GM23338 (cell line): Measurements from ENCODE around the gene RFK. TPM values are rescaled to one million over a fixed set of nuclear protein-coding genes. Genes with fewer than 3 reads are reported as not detected.

Experiments
- ATAC-seq: fragments of 200-7000 bp; cut with Tn5 transposase; 3 replicates; pipeline ENCODE4 v1.9.1; 2020
- DNase-seq: peaks from one replicate; pipeline ENCODE4 v3.0.0-alpha.2; 2015; ENCODE audit warnings: low spot score
- H2AFZ ChIP-seq: fragments of 200-600 bp; sonication (generic); 2 replicates; pipeline ENCODE4 v1.8.0; 2016; ENCODE audit warnings: antibody characterized with exemption, mild to moderate bottlenecking, moderate library complexity
- H3F3A ChIP-seq: fragments of 200-600 bp; sonication (generic); replicated peaks from 2 replicates; pipeline ENCODE4 v1.8.0; 2017; ENCODE audit warnings: antibody characterized with exemption, mixed run types, low read depth
- H3K27ac ChIP-seq: fragments of 200-600 bp; sonication (generic); 2 replicates; pipeline ENCODE4 v1.6.1; 2016; ENCODE audit warnings: low read depth
- H3K27me3 ChIP-seq: fragments of 200-600 bp; sonication (generic); 2 replicates; pipeline ENCODE4 v1.8.0; 2016; ENCODE audit warnings: mild to moderate bottlenecking, mixed run types, moderate library complexity; ENCODE audit not compliant: insufficient read depth
- H3K36me3 ChIP-seq: fragments of 200-600 bp; sonication (generic); 2 replicates; pipeline ENCODE4 v1.8.0; 2016; ENCODE audit warnings: mild to moderate bottlenecking; ENCODE audit not compliant: insufficient read depth
- H3K4me1 ChIP-seq: fragments of 200-600 bp; sonication (generic); 2 replicates; pipeline ENCODE4 v1.8.0; 2016; ENCODE audit warnings: mild to moderate bottlenecking, moderate library complexity; ENCODE audit not compliant: insufficient read depth
- H3K4me2 ChIP-seq: fragments of 200-600 bp; sonication (generic); 2 replicates; pipeline ENCODE4 v1.7.1; 2017; ENCODE audit warnings: mixed run types
- H3K4me3 ChIP-seq: fragments of 200-600 bp; sonication (generic); 2 replicates; pipeline ENCODE4 v1.6.1; 2016; ENCODE audit warnings: mixed run types
- H3K79me2 ChIP-seq: fragments of 200-600 bp; sonication (generic); replicated peaks from 2 replicates; pipeline ENCODE4 v1.8.0; 2017; ENCODE audit warnings: mild to moderate bottlenecking; ENCODE audit not compliant: insufficient read depth
- H3K9me2 ChIP-seq: fragments of 200-600 bp; sonication (generic); 2 replicates; pipeline ENCODE4 v1.8.0; 2017; ENCODE audit not compliant: insufficient read depth
- H4K20me1 ChIP-seq: fragments of 200-600 bp; sonication (generic); replicated peaks from 2 replicates; pipeline ENCODE4 v1.8.0; 2017; ENCODE audit warnings: mild to moderate bottlenecking; ENCODE audit not compliant: insufficient read depth
- H3K27ac Mint-ChIP-seq: 2 replicates; pipeline ENCODE4 v1.8.0; 2020; ENCODE audit warnings: inconsistent platforms, mild to moderate bottlenecking, moderate library complexity, mixed read lengths
- H3K27me3 Mint-ChIP-seq: 3 replicates; pipeline ENCODE4 v1.8.0; 2022; ENCODE audit warnings: low read depth, mild to moderate bottlenecking, moderate library complexity, mixed read lengths, inconsistent platforms; ENCODE audit not compliant: insufficient read depth, poor library complexity
- H3K36me3 Mint-ChIP-seq: 3 replicates; pipeline ENCODE4 v1.8.0; 2021; ENCODE audit warnings: low read depth, mild to moderate bottlenecking, inconsistent platforms, moderate library complexity, mixed read lengths
- H3K4me1 Mint-ChIP-seq: 3 replicates; pipeline ENCODE4 v1.8.0; 2020; ENCODE audit warnings: mild to moderate bottlenecking, inconsistent platforms, mixed read lengths
- H3K4me3 Mint-ChIP-seq: 3 replicates; pipeline ENCODE4 v1.8.0; 2021; ENCODE audit warnings: moderate library complexity, mild to moderate bottlenecking, inconsistent platforms, mixed read lengths
- H3K9me3 Mint-ChIP-seq: 3 replicates; pipeline ENCODE4 v1.8.0; 2020; ENCODE audit warnings: moderate library complexity, mild to moderate bottlenecking, inconsistent platforms, mixed read lengths
- CREB1 ChIP-seq: fragments of 250-450 bp; sonication (Bioruptor Pico); IDR thresholded peaks from 2 replicates; pipeline ENCODE4 v1.5.0; 2020; ENCODE audit warnings: low read depth, mild to moderate bottlenecking, moderate library complexity
- EZH2 ChIP-seq: fragments of 200-600 bp; sonication (generic); IDR thresholded peaks from one replicate; pipeline ENCODE4 v1.8.0; 2017; ENCODE audit warnings: antibody characterized with exemption, mild to moderate bottlenecking, low read depth; ENCODE audit not compliant: unreplicated experiment
- EZH2phosphoT487 ChIP-seq: fragments of 200-600 bp; sonication (generic); IDR thresholded peaks from one replicate; pipeline ENCODE4 v1.8.1; 2018; ENCODE audit warnings: antibody characterized with exemption; ENCODE audit not compliant: unreplicated experiment
- JUNB ChIP-seq: IDR thresholded peaks from one replicate; pipeline ENCODE4 v1.6.1; 2016; ENCODE audit warnings: antibody characterized with exemption; ENCODE audit not compliant: unreplicated experiment
- NANOG ChIP-seq: IDR thresholded peaks from 2 replicates; pipeline ENCODE4 v1.6.1; 2016; ENCODE audit warnings: antibody characterized with exemption, borderline replicate concordance
- POLR2AphosphoS5 ChIP-seq: IDR thresholded peaks from 2 replicates; pipeline ENCODE4 v1.6.1; 2016; ENCODE audit warnings: antibody characterized with exemption, low read depth
- STAT1 ChIP-seq: IDR thresholded peaks from one replicate; pipeline ENCODE4 v1.6.1; 2016; ENCODE audit warnings: antibody characterized with exemption; ENCODE audit not compliant: unreplicated experiment
- ZNF331 ChIP-seq: fragments of 250-450 bp; sonication (Bioruptor Pico); IDR thresholded peaks from 2 replicates; pipeline ENCODE4 v1.5.0; 2020; ENCODE audit warnings: low read depth, mild to moderate bottlenecking, moderate library complexity
- polyA plus RNA-seq: library from polyadenylated mRNA; unstranded; fragments of >200 nt; fragmentation: Nextera tagmentation; extraction: Ambion mirVana; gene quantifications from 2 replicates; pipeline ENCODE4 v1.2.1, GENCODE V29; 2016
- total RNA-seq: library from RNA; depleted of rRNA; stranded (reverse); fragments of >200 nt; shearing (Covaris generic); gene quantifications from 2 replicates; pipeline ENCODE4 v1.2.3, GENCODE V29; 2014
- TF ChIP-seq, protein P1 (sequence below): IDR thresholded peaks from one replicate; pipeline ENCODE4 v1.6.1; 2018; ENCODE audit warnings: antibody characterized with exemption; ENCODE audit not compliant: unreplicated experiment
- TF ChIP-seq, protein P2 (sequence below), 2 experiments: fragments of 200-600 bp in 1 of 2; sonication (generic) in 1 of 2; conservative IDR thresholded peaks; 2 replicates each; pipeline versions ENCODE4 v1.5.1 to v1.6.1; 2016 to 2017; ENCODE audit warnings: antibody characterized with exemption in 2 of 2, low read depth in 2 of 2, mild to moderate bottlenecking in 2 of 2, moderate library complexity in 1 of 2

Gene RFK
- total and polyA plus RNA-seq, 2 experiments from 2014 or later: 15.2 to 15.4 TPM

DNA sequence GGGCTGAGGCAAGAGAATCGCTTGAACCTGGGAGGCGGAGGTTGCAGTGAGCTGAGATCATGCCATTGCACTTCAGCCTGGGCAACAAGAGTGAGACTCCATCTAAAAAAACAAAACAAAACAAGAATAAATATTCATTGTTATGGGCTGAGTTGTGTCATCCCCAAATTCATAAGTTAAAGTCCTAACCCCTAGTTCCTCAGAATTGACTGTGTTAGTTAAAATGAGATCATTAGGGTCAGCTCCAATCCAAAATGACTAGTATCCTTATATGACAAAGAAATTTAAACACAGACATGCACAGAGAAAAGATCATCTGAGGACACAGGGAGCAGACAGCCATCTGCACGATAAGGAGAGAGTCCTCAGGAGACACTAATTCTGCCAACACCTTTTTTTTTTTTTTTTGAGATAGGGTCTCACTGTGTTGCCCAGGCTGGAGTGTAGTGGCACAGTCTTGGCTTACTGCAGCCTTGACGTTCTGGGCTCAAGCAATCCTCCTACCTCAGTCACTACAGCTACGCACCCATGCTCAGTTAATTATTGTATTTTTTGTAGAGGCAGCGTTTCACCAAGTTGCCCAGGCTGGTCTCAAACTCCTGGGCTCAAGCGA is 32.7 kb upstream of the RFK start:
- no peak for ATAC-seq
- Mint-ChIP-seq H3K4me1 (peaks cover 6% of the 10 kb centered on the region; the same call in 2 of the 3 replicates), H3K36me3 (no peaks in the 10 kb centered on the region), H3K9me3 (no peaks in the 10 kb centered on the region), H3K27ac (no peak overlapping the region), H3K4me3 (no peak overlapping the region), H3K27me3 (no peaks in the 10 kb centered on the region)
- TF ChIP-seq STAT1 (no peak), ZNF331 (no peak), JUNB (no peak), EZH2 (no peak), NANOG (no peak), POLR2AphosphoS5 (no peak), CREB1 (CRISPR knock-in tag) (no peak), EZH2phosphoT487 (no peak)
- TF ChIP-seq, protein P1, sequence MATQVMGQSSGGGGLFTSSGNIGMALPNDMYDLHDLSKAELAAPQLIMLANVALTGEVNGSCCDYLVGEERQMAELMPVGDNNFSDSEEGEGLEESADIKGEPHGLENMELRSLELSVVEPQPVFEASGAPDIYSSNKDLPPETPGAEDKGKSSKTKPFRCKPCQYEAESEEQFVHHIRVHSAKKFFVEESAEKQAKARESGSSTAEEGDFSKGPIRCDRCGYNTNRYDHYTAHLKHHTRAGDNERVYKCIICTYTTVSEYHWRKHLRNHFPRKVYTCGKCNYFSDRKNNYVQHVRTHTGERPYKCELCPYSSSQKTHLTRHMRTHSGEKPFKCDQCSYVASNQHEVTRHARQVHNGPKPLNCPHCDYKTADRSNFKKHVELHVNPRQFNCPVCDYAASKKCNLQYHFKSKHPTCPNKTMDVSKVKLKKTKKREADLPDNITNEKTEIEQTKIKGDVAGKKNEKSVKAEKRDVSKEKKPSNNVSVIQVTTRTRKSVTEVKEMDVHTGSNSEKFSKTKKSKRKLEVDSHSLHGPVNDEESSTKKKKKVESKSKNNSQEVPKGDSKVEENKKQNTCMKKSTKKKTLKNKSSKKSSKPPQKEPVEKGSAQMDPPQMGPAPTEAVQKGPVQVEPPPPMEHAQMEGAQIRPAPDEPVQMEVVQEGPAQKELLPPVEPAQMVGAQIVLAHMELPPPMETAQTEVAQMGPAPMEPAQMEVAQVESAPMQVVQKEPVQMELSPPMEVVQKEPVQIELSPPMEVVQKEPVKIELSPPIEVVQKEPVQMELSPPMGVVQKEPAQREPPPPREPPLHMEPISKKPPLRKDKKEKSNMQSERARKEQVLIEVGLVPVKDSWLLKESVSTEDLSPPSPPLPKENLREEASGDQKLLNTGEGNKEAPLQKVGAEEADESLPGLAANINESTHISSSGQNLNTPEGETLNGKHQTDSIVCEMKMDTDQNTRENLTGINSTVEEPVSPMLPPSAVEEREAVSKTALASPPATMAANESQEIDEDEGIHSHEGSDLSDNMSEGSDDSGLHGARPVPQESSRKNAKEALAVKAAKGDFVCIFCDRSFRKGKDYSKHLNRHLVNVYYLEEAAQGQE: no peak
- TF ChIP-seq, protein P2, sequence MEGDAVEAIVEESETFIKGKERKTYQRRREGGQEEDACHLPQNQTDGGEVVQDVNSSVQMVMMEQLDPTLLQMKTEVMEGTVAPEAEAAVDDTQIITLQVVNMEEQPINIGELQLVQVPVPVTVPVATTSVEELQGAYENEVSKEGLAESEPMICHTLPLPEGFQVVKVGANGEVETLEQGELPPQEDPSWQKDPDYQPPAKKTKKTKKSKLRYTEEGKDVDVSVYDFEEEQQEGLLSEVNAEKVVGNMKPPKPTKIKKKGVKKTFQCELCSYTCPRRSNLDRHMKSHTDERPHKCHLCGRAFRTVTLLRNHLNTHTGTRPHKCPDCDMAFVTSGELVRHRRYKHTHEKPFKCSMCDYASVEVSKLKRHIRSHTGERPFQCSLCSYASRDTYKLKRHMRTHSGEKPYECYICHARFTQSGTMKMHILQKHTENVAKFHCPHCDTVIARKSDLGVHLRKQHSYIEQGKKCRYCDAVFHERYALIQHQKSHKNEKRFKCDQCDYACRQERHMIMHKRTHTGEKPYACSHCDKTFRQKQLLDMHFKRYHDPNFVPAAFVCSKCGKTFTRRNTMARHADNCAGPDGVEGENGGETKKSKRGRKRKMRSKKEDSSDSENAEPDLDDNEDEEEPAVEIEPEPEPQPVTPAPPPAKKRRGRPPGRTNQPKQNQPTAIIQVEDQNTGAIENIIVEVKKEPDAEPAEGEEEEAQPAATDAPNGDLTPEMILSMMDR (conservative IDR thresholded peaks at IDR 0.05; ENCODE audit: low read depth in 2 of 2): no peak
- Histone ChIP-seq H3K4me1 (peaks cover 2% of the 10 kb centered on the region; the same call in 1 of the 2 replicates), H3K27ac (no peak overlapping the region), H2AFZ (no peak overlapping the region), H3K9me2 (peaks cover 5% of the 10 kb centered on the region; the same call in 1 of the 2 replicates), H4K20me1 (no peaks in the 10 kb centered on the region), H3F3A (no peaks in the 10 kb centered on the region), H3K4me3 (no peak overlapping the region), H3K36me3 (no peaks in the 10 kb centered on the region), H3K27me3 (no peaks in the 10 kb centered on the region), H3K79me2 (no peaks in the 10 kb centered on the region), H3K4me2 (no peak overlapping the region)
- DNase-seq: no peak
